GM19438 (cell line): Measurements from ENCODE around the gene TMCC3.
A peak's percentile ranks its signal among the peaks of the same experiment; 100 is the strongest.

Experiments
- ATAC-seq: cut with Tn5 transposase; IDR thresholded peaks from one replicate; pipeline ENCODE4 v1.9.1; 2021; ENCODE audit warnings: low read depth; ENCODE audit not compliant: unreplicated experiment

The TMCC3 gene

GRCh38 chr12:94674835-94675234, 24.5 kb upstream of the TMCC3 start:
- ATAC-seq: no peak

DNA sequence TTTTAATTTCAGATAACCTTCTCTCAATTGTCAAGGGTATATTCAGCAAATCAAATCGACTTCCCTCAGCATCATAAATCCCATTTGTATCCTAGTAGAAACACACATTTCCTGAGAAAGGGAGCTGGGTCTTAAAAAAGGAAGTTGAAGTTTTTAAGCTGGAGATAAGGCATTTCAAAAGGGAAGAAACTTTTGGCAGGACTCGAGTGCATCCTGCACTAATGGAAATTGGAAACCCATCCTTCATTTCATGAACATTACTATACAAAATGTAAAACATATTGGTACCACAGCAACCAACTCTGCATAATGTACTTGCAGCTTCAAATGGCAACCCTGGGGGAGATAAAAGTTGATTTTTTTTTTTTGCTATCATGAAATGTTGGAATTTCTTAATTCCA, 23.7 kb upstream of the TMCC3 start:
- no peak for ATAC-seq

DNA sequence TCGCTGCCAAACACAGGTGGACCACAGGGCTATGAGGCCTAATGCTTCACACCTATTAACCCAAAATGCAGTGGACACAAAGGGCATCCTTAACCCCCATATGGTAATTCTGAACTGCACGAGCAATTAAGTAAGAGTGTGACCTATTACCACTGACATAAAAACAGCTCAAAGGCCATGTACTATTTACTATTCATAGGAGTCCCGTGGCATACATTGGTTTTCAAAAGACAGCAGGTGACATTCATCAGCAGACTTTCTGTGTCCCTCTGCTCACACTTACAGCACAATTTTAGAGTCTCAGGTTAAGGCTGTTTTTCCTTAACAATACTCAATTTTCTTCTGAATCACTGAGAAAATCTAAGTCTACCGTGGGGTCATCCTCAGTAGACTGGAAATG, 23.1 kb upstream of the TMCC3 start:
- no peak for ATAC-seq

- no peak for ATAC-seq
Measured at GRCh38 chr12:94671917-94672316, 21.6 kb upstream of the TMCC3 start.

GRCh38 chr12:94670898-94671297, 20.5 kb upstream of the TMCC3 start:
- no peak for ATAC-seq

DNA sequence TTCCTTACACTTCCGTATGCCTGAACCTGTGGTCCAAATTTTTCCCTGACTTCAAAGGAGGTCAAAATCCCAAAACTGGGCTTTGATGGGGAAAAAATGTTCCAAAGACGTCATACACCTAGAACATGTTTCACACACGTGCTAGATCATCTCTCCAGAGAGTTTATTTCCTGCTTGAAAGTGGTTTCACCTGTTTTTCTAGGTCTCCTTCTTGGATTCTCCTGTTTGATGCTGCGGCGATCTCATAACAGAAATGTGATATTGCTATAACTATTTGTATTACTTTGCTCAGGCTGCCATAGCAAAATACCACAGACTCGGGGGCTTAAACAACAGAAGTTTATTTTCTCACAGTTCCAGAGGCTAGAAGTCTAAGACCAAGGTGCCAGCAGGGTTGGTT, 19.7 kb upstream of the TMCC3 start:
- ATAC-seq: no peak

- no peak for ATAC-seq
Measured at GRCh38 chr12:94667031-94667540, 16.7 kb upstream of the TMCC3 start.

DNA sequence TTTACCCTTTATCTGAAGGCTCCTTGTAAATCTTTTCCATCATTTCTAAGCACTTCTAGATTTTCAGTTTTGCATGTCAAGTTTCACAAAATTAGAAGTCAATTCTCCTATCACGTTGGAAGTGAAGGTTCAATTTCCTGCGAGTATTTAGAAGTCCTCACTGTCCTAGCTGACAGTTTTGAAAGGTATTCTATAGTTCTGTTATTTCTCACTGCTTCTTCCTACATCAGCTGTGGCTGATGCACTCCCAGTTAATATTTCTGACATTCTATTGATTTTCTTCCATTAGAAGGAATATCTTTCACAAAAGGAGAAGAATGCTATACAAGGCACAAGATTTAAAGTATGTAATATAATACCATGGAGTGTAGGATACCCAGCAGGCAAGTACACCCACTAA, 15.8 kb upstream of the TMCC3 start:
- no peak for ATAC-seq

DNA sequence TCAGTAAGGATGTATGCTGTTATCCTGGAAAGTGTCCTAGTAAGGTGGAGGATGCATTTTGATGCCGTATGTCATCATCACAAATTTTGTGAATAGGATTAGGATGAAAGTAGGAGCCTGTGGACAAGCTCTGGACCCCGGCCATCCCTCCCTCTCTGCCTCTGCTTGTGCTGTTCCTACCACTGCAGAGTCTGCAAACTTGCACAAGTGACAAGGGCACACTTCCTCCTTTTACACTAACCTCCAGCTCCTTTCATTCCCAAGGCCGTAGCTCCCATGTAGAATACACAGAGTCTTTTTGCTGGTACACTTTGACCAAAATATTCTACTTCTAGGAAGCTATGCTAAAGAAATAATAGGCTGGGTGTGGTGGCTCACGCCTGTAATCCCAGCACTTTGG, 13.3 kb upstream of the TMCC3 start:
- no peak for ATAC-seq

DNA sequence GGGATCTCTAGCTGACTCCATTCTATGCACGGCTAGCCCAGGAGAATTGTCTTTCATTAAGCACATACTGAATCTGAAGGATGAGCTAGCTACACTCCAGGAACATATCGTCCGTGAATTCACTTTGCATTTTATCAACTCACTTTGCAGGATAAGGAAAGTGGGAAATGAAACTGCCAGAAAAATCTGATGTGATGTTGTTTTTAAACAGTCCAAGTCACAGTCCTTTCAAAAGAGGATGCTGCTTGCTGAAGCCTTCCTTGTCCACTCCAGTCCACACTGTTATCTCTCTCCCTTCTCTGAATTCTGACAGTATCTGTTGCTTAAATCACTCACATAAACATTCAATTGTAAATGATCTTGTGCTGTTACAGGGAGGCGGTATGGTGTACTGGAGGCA, 12.7 kb upstream of the TMCC3 start:
- ATAC-seq: no peak

GRCh38 chr12:94660436-94660835, 10.1 kb upstream of the TMCC3 start:
- no peak for ATAC-seq

DNA sequence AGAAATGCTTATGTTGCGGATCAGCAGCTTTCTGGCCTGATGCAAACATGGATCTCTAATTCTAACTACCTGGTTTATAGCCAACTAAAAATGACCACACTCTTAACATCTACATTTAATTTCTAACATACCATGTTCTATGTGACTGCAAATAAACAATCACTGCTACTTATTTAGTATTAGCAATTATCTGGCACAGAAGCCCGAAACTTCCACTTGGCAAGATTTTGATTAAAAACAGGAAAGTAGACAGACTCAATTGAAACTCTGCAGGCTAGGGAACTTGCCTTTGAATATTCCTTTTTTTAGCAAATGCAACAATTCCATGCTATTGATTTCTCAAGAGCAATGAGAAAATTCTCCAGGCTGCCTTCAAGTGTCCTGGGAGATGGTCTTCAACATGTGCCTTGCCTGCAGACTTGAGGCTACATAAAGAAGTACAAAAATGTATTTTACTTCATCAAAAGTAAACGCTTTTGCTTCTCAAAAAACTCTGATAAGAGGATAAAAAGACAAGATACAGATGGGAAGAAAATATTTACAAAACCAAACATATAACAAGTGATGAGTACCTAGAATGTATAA, 9.1 kb upstream of the TMCC3 start:
- ATAC-seq: no peak

- no peak for ATAC-seq
Measured at GRCh38 chr12:94658931-94659330, 8.6 kb upstream of the TMCC3 start.

DNA sequence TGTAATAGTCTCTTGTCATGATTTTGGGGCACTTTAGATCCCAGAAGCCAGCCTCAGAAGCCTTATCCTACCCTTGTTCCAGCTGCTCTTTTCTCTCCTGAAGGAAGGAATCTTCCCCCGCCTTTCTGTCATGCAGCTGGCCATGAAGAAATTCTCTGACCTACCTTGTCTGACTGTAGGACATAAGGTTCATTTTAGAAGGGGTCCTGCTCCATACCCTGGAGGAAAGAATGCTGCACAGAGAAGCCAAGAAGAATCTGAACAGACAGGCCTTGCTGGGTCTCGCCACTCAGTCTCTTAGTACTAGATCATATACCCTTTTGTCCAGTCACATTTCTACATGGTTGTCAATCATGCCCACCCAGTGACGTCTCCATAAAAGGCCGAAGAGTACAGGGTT, 6.2 kb upstream of the TMCC3 start:
- ATAC-seq: no peak

DNA sequence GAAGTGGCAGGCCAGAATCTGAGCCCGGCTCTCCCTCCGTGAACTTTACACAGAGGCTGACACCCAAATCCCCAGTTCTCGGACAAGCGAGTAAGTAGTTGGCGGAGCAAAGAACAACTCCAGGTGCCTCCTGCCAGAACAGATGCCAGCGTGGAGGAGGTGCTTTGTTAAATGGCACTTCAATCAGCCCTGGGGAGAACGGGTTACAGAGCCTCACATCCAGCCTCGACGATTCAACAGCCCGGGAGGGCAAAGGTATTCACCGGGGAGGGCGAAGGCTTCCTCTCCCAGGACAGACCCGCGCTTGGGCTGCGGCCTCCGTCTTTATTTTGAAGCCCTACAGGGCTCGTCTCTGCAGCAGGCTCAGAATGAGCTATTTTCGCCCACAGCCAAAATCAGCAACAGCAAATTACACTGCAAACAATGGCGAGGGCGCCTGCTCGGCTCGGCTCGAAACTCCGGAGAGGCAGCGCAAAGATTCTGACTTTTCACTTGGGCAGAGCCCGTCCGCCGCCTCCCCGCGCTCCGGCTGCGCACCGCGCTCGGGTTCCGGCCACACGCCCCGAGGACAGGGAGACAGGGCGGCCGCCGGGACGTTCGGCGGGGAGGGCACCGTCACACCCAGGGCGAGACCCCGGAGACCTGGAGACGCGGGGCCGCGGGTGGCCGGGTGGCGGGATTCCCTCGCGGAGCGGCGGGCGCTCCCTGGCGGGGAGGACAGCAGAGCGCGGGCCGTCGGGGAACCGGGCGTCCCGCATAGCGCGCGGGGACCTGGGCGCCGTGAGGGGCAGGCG, 811 bp downstream of the TMCC3 start:
- peak; percentile 49 for ATAC-seq

DNA sequence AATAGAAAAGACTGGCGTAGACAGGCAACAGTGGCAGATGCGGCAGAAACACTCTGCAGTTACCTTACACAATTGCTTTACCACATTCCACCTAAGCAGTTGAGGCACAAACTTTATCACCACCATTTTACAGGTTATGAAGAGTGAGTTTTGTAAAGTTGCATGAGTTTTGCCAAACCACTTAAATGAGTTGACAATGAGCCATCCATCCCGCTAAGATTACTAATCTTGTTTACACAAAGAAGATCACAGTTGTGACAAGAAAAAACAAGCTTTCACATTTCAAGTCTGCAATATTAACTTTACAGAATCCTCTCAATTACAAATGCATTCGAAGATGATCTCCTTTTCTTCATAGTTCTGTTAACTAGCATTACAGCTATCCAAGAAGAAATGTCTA, 1.8 kb downstream of the TMCC3 start:
- no peak for ATAC-seq

GRCh38 chr12:94644141-94644979, 6.0 kb downstream of the TMCC3 start:
- peak; percentile 41 for ATAC-seq

DNA sequence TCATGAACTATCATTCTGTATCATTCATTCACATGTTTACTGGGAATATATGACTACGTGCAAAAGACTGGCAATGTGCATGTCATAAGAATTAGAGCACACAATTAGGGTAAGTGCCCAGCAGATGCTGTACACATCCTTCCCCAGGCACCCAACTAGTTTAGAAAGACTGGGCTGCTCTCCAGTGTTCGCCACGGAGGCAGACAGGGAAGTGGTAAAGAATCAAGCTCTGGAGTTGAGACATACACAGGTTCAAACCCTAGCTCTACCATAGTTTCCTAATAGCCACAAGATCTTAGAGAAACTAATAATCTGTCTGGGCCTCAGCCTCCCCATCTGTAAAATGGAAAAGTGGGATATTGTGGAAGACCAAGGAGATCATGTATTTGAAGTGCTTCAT, 6.8 kb downstream of the TMCC3 start:
- ATAC-seq: no peak

- ATAC-seq: no peak
Measured at GRCh38 chr12:94641283-94641682, 9.1 kb downstream of the TMCC3 start.

DNA sequence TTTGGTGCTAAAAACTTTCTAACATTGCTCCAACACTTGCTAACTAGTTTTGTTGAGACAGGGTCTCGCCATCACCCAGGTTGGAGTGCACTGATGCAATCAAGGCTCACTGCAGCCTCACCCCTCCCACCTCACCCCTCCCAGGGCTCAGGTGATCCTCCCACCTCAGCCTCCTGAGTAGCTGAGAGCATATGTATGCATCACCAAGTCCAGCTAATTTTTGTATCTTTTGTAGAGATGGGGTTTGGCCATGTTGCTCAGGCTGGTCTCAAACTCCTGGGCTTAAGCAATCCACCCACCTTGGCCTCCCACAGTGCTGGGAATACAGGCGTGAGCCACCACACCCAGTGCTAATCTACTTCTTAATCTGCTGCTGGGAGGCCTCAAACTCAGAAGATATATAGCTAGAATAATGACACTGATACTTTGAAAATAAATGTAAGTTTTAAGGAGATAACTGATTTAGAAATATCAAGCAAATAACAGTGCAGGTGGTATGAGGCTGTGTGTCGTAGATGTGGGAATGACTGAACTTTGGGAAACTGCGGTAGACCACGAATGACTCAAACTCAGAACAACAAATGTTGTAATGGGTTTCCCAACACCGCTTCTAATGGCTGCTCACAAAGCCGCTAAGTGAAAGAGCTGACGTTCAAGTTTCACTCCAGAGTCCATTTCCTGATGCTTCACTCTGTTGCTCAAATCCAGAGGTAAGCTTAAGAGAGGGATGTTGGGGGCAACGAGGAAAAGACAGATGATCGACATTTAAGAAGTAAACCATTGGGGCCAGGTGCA, 10.0 kb downstream of the TMCC3 start:
- peak; percentile 79 for ATAC-seq

DNA sequence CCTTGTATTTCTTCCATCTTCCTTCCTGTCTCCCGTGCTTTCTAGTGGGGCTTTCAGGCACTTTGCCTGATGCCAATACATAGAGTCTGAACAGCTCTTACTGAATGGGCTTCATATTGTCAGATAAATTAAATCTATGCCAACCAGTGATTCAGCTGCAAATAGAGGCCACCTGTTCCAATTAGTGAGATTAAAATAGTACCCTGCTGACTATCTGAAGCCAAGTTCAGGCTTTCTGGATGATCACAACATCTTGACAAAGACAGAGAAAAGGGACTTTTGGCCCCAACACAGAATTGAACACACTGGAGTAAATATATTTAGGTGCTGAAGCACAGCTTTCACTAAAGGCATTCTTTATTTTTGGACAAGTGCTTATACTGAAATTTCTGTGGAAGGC, 11.8 kb downstream of the TMCC3 start:
- no peak for ATAC-seq
